Mucosa of rectum (tissue), 2 donors: ENCODE measurements around the gene OTUB1.

Experiments
- H3K27ac ChIP-seq, 2 donors: one replicate each; pipeline ENCODE4 v1.7.0; 2013; ENCODE audit warnings: inconsistent platforms in 2 of 2, low read depth in 2 of 2, low read length in 2 of 2
- H3K27me3 ChIP-seq, 2 donors: one replicate each; pipeline ENCODE4 v1.7.0; 2013; ENCODE audit warnings: low read length in 2 of 2; ENCODE audit not compliant: control insufficient read depth in 2 of 2, insufficient read depth in 2 of 2
- H3K36me3 ChIP-seq, 2 donors: one replicate each; pipeline ENCODE4 v1.7.0; 2013; ENCODE audit warnings: low read length in 2 of 2; ENCODE audit not compliant: control insufficient read depth in 2 of 2, insufficient read depth in 2 of 2
- H3K4me1 ChIP-seq, 2 donors: one replicate each; pipeline ENCODE4 v1.7.0; 2013; ENCODE audit warnings: low read length in 2 of 2, mild to moderate bottlenecking in 1 of 2; ENCODE audit not compliant: control insufficient read depth in 2 of 2, insufficient read depth in 2 of 2
- H3K4me3 ChIP-seq, 2 donors: one replicate each; pipeline ENCODE4 v1.7.0; 2013; ENCODE audit warnings: low read length in 2 of 2
- H3K9ac ChIP-seq, 2 donors: one replicate each; pipeline ENCODE4 v1.7.0; 2013; ENCODE audit warnings: low read length in 2 of 2, low read depth in 1 of 2, mild to moderate bottlenecking in 1 of 2
- H3K9me3 ChIP-seq, 2 donors: one replicate each; pipeline ENCODE4 v1.7.0; 2013; ENCODE audit warnings: low read length in 2 of 2; ENCODE audit not compliant: control insufficient read depth in 2 of 2
- donor health status: healthy.
- donor health status: Normal muscosa, but diverticular disease.

The OTUB1 gene

GRCh38 chr11:64035081-64035524 is 48.9 kb downstream of the OTUB1 start:
- Histone ChIP-seq H3K4me3 (no peak overlapping the region), H3K4me1 (peaks cover 0 to 4% of the 10 kb centered on the region in 2 donors), H3K36me3 (no peaks in the 10 kb centered on the region), H3K27me3 (peaks cover 17 to 21% of the 10 kb centered on the region in 2 donors), H3K9me3 (no peaks in the 10 kb centered on the region), H3K27ac (no peak overlapping the region), H3K9ac (no peak overlapping the region)

DNA sequence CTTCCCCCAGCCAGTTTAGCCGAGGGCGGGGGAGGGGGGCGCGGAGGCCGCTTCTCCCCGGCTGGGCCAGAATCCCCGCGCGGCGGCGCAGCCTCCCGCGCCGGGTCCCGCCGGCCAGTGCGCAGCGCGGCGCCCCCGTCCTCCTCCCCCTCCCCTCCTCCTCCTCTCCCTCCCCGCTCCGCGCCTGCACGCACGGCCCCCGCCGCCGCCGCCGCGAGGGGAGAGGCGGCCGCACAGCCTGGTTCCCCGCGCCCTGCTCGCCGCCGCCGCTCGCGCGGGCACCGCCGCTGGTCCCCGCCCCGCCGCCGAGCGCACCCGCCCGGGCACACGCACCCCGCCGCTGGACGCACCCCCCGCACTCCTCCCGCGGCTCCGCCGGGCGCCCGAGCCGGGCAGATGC is 49.3 kb downstream of the OTUB1 start, which contains the start of gene FLRT1:
TSS of gene FLRT1 (plus strand) at position 356 of the 400 bp plus-strand sequence. CDS start 80,337 bp downstream, outside the sequence.
- no peak within 1 kb of the TSS for H3K27ac ChIP-seq
- H3K9me3 ChIP-seq = no peaks in the 10 kb centered on the region
- peak within 1 kb of the TSS in 1 of 2 donors; percentile 26 for H3K4me3 ChIP-seq
- no peaks in the 10 kb centered on the region for H3K36me3 ChIP-seq
- peaks cover 17 to 21% of the 10 kb centered on the region in 2 donors for H3K27me3 ChIP-seq
- H3K9ac ChIP-seq = no peak within 1 kb of the TSS
- peaks cover 0 to 4% of the 10 kb centered on the region in 2 donors for H3K4me1 ChIP-seq

DNA sequence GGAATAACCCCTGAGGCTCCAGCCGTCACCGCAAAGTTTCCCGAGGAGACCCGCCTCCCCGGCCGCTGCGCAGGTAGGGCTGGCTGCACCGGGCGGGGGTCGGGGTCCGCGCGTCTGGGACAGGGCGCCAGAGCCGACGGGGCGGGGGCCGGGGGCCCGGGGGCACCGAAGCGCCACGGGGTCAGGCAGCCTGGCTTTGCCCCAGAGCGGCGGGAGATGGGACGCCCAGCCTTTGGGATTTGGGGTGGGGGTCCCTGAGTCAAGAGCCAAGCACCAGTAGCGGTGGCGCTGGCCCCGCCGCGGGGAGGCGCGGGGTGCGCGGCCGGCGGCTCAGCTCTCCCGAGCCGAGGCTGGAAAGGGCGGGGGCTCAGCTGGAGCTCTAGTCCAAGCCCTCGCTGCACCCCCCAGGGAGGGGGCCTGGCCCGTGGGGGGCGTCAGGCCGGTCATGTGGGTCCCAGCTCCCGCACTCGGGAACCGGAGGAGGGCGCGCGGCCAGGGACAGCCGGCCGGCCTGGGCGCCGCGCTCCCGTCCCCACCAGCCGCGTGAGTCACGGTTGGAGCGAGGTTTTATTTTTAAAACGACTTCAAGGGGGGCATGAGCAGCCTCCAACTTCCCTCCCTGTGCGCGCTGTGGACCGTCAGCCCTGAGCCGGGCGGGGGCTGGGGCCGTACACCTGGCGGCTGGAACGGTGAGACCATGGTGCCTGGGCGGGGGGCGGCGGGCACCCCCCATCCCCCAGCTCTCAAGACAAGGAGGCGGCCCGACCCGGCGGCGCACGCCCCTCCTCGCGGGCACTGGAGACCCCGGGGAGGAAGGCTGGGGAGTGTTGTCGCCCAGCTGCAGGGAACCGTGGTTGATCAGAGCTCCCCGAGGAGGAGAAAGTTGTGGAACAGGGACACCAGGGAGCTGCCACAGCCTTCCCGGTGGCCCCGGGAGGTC is 50.1 kb downstream of the OTUB1 start:
- H3K27ac ChIP-seq = no peak overlapping the region
- H3K9me3 ChIP-seq = no peaks in the 10 kb centered on the region
- peak overlapping the region in 1 of 2 donors; percentile 26 for H3K4me3 ChIP-seq
- H3K9ac ChIP-seq = no peak overlapping the region
- no peaks in the 10 kb centered on the region for H3K36me3 ChIP-seq
- H3K27me3 ChIP-seq = peaks cover 17 to 21% of the 10 kb centered on the region in 2 donors
- H3K4me1 ChIP-seq = peaks cover 0 to 4% of the 10 kb centered on the region in 2 donors

GRCh38 chr11:64037027-64037634 is 50.9 kb downstream of the OTUB1 start:
- no peaks in the 10 kb centered on the region for H3K9me3 ChIP-seq
- H3K9ac ChIP-seq = no peak overlapping the region
- H3K36me3 ChIP-seq = no peaks in the 10 kb centered on the region
- no peak overlapping the region for H3K27ac ChIP-seq
- H3K27me3 ChIP-seq = peaks cover 17 to 21% of the 10 kb centered on the region in 2 donors
- H3K4me1 ChIP-seq = peaks cover 0 to 4% of the 10 kb centered on the region in 2 donors
- H3K4me3 ChIP-seq = no peak overlapping the region

DNA sequence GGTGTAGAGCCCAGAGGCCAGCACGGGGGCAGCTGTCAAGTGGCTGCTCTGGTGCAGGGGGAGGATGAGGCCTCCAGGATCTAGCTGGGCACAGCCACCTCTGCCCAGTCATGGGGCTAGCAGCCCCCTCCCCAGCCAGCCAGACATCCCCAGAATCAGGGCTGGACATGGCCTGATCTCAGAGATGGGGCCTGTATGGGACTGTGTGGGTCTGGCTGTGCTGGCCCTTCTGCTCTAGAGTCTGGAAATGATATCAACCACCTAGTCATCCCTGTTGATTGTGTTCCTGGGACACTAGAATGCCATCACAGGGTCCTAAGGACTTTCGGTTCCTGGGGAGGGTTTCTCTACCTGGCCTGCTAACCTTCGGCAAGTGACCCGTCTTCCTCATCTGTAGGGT is 52.3 kb downstream of the OTUB1 start:
- Histone ChIP-seq H3K36me3 (no peaks in the 10 kb centered on the region), H3K9ac (no peak overlapping the region), H3K27ac (no peak overlapping the region), H3K4me1 (peaks cover 0 to 4% of the 10 kb centered on the region in 2 donors), H3K4me3 (no peak overlapping the region), H3K27me3 (peaks cover 17 to 21% of the 10 kb centered on the region in 2 donors), H3K9me3 (no peaks in the 10 kb centered on the region)

- peaks cover 0 to 4% of the 10 kb centered on the region in 2 donors for H3K4me1 ChIP-seq
Measured at GRCh38 chr11:64039012-64039665, 52.9 kb downstream of the OTUB1 start.

GRCh38 chr11:64040684-64041322 is 54.6 kb downstream of the OTUB1 start:
- Histone ChIP-seq H3K4me1 (no peaks in the 10 kb centered on the region), H3K9me3 (no peaks in the 10 kb centered on the region), H3K9ac (no peak overlapping the region), H3K27me3 (peaks cover 6 to 11% of the 10 kb centered on the region in 2 donors), H3K27ac (no peak overlapping the region), H3K36me3 (no peaks in the 10 kb centered on the region), H3K4me3 (no peak overlapping the region)

More at GRCh38 chr11:64039012-64039665, 52.9 kb downstream of the OTUB1 start:
- H3K4me3 ChIP-seq = no peak overlapping the region
- no peak overlapping the region for H3K9ac ChIP-seq
- peaks cover 17 to 21% of the 10 kb centered on the region in 2 donors for H3K27me3 ChIP-seq
- H3K9me3 ChIP-seq = no peaks in the 10 kb centered on the region
- H3K36me3 ChIP-seq = no peaks in the 10 kb centered on the region
- H3K27ac ChIP-seq = no peak overlapping the region

- no peak overlapping the region for H3K4me3 ChIP-seq
- H3K36me3 ChIP-seq = no peaks in the 10 kb centered on the region
- no peak overlapping the region for H3K9ac ChIP-seq
- H3K4me1 ChIP-seq = no peaks in the 10 kb centered on the region
- no peak overlapping the region for H3K27ac ChIP-seq
- no peaks in the 10 kb centered on the region for H3K9me3 ChIP-seq
- H3K27me3 ChIP-seq = peaks cover 6 to 7% of the 10 kb centered on the region in 2 donors
Measured at GRCh38 chr11:64041846-64042245, 55.6 kb downstream of the OTUB1 start.

DNA sequence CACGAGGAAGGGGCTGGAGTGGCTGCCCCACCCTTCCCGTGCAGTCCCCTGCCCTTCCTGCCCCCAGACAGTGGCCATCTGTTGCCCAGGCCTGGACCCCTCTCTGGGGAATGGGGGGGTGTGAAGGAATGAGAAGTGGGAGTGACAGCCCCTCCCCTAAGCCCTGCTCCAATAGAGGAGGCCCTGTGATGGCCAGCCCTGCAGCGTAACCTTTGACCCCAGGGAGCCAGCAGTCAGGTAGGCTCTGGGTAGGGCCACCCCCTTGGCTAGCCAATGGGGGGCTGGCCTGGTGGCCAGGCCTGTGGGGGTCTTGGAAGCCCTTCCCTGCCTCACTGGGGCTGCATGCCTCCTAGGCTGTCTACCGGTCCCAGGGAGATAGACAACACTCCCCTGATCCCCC is 56.1 kb downstream of the OTUB1 start:
- Histone ChIP-seq H3K9me3 (no peaks in the 10 kb centered on the region), H3K27me3 (peaks cover 6% of the 10 kb centered on the region in 2 donors), H3K9ac (no peak overlapping the region), H3K27ac (no peak overlapping the region), H3K36me3 (no peaks in the 10 kb centered on the region), H3K4me3 (no peak overlapping the region), H3K4me1 (no peaks in the 10 kb centered on the region)
